Omental fat pad (tissue), 4 donors: ENCODE results near the gene PLD1. TPM values are rescaled to one million over a fixed set of nuclear protein-coding genes. Genes with fewer than 3 reads are reported as not detected.

Experiments
- ATAC-seq: fragments of 150-250 bp; one replicate; pipeline ENCODE4 v1.9.1; 2016; ENCODE audit warnings: mild to moderate bottlenecking, moderate library complexity; ENCODE audit not compliant: low FRiP score
- DNase-seq: peaks from one replicate; pipeline ENCODE4 v3.0.0-alpha.2; 2019; ENCODE audit warnings: low spot score
- total RNA-seq, 4 donors: library from RNA; depleted of rRNA; stranded (reverse); fragments of >200 nt; gene quantifications; one replicate each; pipeline ENCODE4 v1.1.0, GENCODE V29; 2016
- TF ChIP-seq, protein P1 (sequence below), 3 donors: fragments of 450-650 bp; IDR thresholded peaks; one replicate each; pipeline ENCODE4 v1.5.1; 2016 to 2017; ENCODE audit warnings: antibody characterized with exemption in 3 of 3, mild to moderate bottlenecking in 3 of 3, moderate library complexity in 2 of 3

PLD1 gene
- total RNA-seq, 4 donors from 2014 or later = 9.7 to 73.3 (median 33.2) TPM

DNA sequence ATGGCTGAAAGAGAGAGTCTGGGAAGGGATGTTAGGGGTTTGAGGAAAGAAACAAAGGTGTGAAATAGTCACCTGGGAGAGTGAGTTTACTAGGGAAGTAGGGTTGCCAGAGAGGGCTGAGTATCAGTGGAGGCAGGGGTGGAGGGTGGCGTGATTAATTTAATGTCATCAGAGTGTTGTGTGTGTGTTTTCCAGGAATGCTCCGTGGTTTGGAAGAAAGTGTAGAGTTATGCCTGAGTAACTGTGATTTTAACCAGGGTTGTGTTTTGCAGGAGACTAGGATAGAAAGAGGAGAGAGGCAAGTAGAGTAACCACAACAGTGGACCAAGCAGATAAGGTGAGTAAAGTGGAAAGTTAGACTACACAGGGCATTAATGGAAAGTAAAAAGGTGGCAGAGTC, 27.2 kb downstream of the PLD1 start:
- ATAC-seq (no peak), DNase-seq (no peak)
- TF ChIP-seq, protein P1, sequence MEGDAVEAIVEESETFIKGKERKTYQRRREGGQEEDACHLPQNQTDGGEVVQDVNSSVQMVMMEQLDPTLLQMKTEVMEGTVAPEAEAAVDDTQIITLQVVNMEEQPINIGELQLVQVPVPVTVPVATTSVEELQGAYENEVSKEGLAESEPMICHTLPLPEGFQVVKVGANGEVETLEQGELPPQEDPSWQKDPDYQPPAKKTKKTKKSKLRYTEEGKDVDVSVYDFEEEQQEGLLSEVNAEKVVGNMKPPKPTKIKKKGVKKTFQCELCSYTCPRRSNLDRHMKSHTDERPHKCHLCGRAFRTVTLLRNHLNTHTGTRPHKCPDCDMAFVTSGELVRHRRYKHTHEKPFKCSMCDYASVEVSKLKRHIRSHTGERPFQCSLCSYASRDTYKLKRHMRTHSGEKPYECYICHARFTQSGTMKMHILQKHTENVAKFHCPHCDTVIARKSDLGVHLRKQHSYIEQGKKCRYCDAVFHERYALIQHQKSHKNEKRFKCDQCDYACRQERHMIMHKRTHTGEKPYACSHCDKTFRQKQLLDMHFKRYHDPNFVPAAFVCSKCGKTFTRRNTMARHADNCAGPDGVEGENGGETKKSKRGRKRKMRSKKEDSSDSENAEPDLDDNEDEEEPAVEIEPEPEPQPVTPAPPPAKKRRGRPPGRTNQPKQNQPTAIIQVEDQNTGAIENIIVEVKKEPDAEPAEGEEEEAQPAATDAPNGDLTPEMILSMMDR (IDR thresholded peaks at IDR 0.05) = no peak

GRCh38 chr3:171782617-171783016, 27.7 kb downstream of the PLD1 start:
- no peak for ATAC-seq
- no peak for DNase-seq
- TF ChIP-seq, protein P1 (IDR thresholded peaks at IDR 0.05) = no peak

GRCh38 chr3:171781711-171782127, 28.6 kb downstream of the PLD1 start:
- TF ChIP-seq, protein P1 (IDR thresholded peaks at IDR 0.05) = no peak
- DNase-seq (no peak), ATAC-seq (no peak)

DNA sequence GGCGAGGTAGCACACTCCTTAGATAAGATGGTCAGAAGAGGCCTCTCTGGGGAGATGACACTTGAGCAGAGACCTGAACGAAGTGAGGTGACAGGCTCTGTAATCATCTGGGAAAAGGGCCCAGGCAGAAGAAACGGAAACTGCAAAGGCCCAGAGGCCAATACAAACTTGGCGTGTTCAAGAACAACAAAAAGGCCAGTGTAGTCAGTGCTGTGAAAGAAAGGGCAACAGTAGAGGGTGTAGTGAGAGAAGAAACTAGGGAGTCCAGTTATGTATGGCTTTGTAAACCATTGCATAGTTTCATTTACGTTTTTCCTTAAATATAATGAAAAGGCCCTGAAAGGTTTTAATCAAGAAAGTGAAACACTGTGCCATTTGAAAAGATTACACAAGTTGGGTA, 31.8 kb downstream of the PLD1 start:
- ATAC-seq = no peak
- TF ChIP-seq, protein P1 (IDR thresholded peaks at IDR 0.05) = no peak
- DNase-seq = no peak

- DNase-seq = no peak
- no peak for ATAC-seq
- TF ChIP-seq, protein P1 (IDR thresholded peaks at IDR 0.05) = no peak
Measured at GRCh38 chr3:171777596-171777995, 32.7 kb downstream of the PLD1 start.

- DNase-seq (no peak), ATAC-seq (no peak)
- TF ChIP-seq, protein P1 (IDR thresholded peaks at IDR 0.05) = no peak
Measured at GRCh38 chr3:171776839-171777583, 33.3 kb downstream of the PLD1 start.

- ATAC-seq (no peak), DNase-seq (no peak)
- TF ChIP-seq, protein P1 (IDR thresholded peaks at IDR 0.05) = no peak
Measured at GRCh38 chr3:171776411-171776810, 33.9 kb downstream of the PLD1 start.
